Hematopoietic multipotent progenitor cell (in vitro differentiated cells): ENCODE measurements around the gene OFD1. TPM values are rescaled to one million over a fixed set of nuclear protein-coding genes. Genes with fewer than 3 reads are reported as not detected.

ENCODE experiments used
- DNase-seq, 3 donors: peaks; one replicate each; pipeline ENCODE4 v3.0.0-alpha.2; 2011 to 2015; ENCODE audit warnings: low read depth in 2 of 3, low spot score in 2 of 3
- total RNA-seq: library from RNA; depleted of rRNA; stranded (reverse); fragments of >200 nt; gene quantifications from one replicate; pipeline ENCODE4 v1.2.3, GENCODE V29; 2012

The OFD1 gene
- total RNA-seq, 1 donor: 13.7 TPM

GRCh38 chrX:13790206-13791131 is 55.9 kb downstream of the OFD1 start:
- DNase-seq: no peak

- DNase-seq: no peak
Observed at GRCh38 chrX:13791145-13791544, 56.6 kb downstream of the OFD1 start.

GRCh38 chrX:13791559-13791958 is 57.0 kb downstream of the OFD1 start:
- DNase-seq: no peak

GRCh38 chrX:13793897-13794296 is 59.3 kb downstream of the OFD1 start:
- no peak for DNase-seq

GRCh38 chrX:13794417-13794816 is 59.9 kb downstream of the OFD1 start:
- DNase-seq: no peak

- no peak for DNase-seq
Observed at GRCh38 chrX:13797512-13797911, 63.0 kb downstream of the OFD1 start.

- no peak for DNase-seq
Observed at GRCh38 chrX:13798184-13798583, 63.6 kb downstream of the OFD1 start.

GRCh38 chrX:13803116-13803515 is 68.6 kb downstream of the OFD1 start:
- DNase-seq: no peak

GRCh38 chrX:13805241-13805640 is 70.7 kb downstream of the OFD1 start:
- DNase-seq: no peak

GRCh38 chrX:13808293-13808692 is 73.7 kb downstream of the OFD1 start:
- DNase-seq: no peak

GRCh38 chrX:13808865-13809264 is 74.3 kb downstream of the OFD1 start:
- no peak for DNase-seq

GRCh38 chrX:13815664-13816063 is 81.1 kb downstream of the OFD1 start:
- no peak for DNase-seq

- DNase-seq: no peak
Observed at GRCh38 chrX:13816176-13816575, 81.6 kb downstream of the OFD1 start.

- no peak for DNase-seq
Observed at GRCh38 chrX:13816643-13817627, 82.4 kb downstream of the OFD1 start, which contains the start of gene GPM6B. Gene GPM6B, minus strand, starts transcription at chrX:13817093. Its CDS starts 189 bp downstream, at chrX:13816904.

Other genes starting within 250 kb of the OFD1 start
- not detected for gene EGFL6, start 165.1 kb upstream of the OFD1 start, total RNA-seq
- gene TCEANC, start 81.6 kb upstream of the OFD1 start, total RNA-seq: 2.2 TPM
- 9.4 TPM for gene RAB9A, start 45.6 kb upstream of the OFD1 start, total RNA-seq
- 18.0 TPM for gene TRAPPC2, start 128 bp upstream of the OFD1 start, total RNA-seq
- gene GPM6B, start 82.3 kb downstream of the OFD1 start, total RNA-seq: 0.81 TPM